HL-60 (cell line): Measurements from ENCODE around the gene SPACA5.
"Not testable (repeated sequence)": the region's sequence is repeated elsewhere in the genome, so short reads cannot be mapped to it uniquely, and the experiment has no call there.

ENCODE experiments used
- DNase-seq, 2 experiments: peaks; one replicate each; pipeline ENCODE4 v3.0.0-alpha.2; 2010 to 2020; ENCODE audit warnings: low read depth in 1 of 2, low spot score in 1 of 2
- H3K27ac ChIP-seq: fragments of 250-450 bp; sonication (Bioruptor Pico); replicated peaks from 2 replicates; pipeline ENCODE4 v1.5.1; 2020; ENCODE audit warnings: mild to moderate bottlenecking, moderate library complexity
- H3K27me3 ChIP-seq: fragments of 250-450 bp; sonication (Bioruptor Pico); 2 replicates; pipeline ENCODE4 v1.5.1; 2021; ENCODE audit warnings: mild to moderate bottlenecking, moderate library complexity; ENCODE audit not compliant: insufficient read depth, poor library complexity, severe bottlenecking
- H3K4me3 ChIP-seq: replicated peaks from 2 replicates; pipeline ENCODE4 v1.5.1; 2011; ENCODE audit warnings: mild to moderate bottlenecking, control low read depth, low read length; ENCODE audit not compliant: insufficient read depth
- GABPA ChIP-seq: IDR thresholded peaks from 2 replicates; pipeline ENCODE4 v1.6.1; 2012; ENCODE audit warnings: low read depth
- POLR2AphosphoS5 ChIP-seq: IDR thresholded peaks from 2 replicates; pipeline ENCODE4 v1.6.1; 2012; ENCODE audit warnings: low read depth
- SPI1 ChIP-seq: IDR thresholded peaks from 2 replicates; pipeline ENCODE4 v1.6.1; 2012; ENCODE audit warnings: low read depth, mild to moderate bottlenecking, borderline replicate concordance
- TF ChIP-seq, protein P1 (sequence below): IDR thresholded peaks from one replicate; pipeline ENCODE4 v1.5.1; 2011; ENCODE audit warnings: low read length, control low read depth, inconsistent platforms; ENCODE audit not compliant: insufficient read depth
- TF ChIP-seq, protein P2 (sequence below): IDR thresholded peaks from 2 replicates; pipeline ENCODE4 v1.6.1; 2012; ENCODE audit warnings: low read depth; ENCODE audit not compliant: insufficient replicate concordance

The SPACA5 gene

DNA sequence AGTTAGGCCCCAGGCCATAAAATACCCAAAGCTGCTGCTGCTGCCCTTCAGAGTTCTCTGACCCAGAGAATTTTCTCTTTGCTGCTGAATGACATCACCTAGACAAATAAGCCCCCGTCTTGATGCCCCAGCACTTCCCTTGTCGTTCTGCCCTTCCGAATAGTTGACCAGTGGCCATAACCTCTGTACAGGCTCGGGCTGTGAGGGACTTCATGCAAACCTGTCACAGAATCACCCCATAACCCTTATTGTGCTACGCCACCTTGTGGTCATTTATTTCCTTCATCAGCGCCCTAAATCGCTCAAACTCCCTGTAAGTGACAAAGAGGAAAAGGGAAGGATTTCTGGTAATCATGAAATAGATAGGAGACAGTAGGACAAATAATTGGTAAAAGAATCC is 18.8 kb downstream of the SPACA5 start:
- Histone ChIP-seq H3K27ac (no peak overlapping the region), H3K4me3 (no peak overlapping the region), H3K27me3 (no peaks in the 10 kb centered on the region)
- TF ChIP-seq, protein P1, sequence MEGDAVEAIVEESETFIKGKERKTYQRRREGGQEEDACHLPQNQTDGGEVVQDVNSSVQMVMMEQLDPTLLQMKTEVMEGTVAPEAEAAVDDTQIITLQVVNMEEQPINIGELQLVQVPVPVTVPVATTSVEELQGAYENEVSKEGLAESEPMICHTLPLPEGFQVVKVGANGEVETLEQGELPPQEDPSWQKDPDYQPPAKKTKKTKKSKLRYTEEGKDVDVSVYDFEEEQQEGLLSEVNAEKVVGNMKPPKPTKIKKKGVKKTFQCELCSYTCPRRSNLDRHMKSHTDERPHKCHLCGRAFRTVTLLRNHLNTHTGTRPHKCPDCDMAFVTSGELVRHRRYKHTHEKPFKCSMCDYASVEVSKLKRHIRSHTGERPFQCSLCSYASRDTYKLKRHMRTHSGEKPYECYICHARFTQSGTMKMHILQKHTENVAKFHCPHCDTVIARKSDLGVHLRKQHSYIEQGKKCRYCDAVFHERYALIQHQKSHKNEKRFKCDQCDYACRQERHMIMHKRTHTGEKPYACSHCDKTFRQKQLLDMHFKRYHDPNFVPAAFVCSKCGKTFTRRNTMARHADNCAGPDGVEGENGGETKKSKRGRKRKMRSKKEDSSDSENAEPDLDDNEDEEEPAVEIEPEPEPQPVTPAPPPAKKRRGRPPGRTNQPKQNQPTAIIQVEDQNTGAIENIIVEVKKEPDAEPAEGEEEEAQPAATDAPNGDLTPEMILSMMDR, result no peak
- TF ChIP-seq SPI1 (no peak), POLR2AphosphoS5 (no peak), GABPA (no peak)
- TF ChIP-seq, protein P2, sequence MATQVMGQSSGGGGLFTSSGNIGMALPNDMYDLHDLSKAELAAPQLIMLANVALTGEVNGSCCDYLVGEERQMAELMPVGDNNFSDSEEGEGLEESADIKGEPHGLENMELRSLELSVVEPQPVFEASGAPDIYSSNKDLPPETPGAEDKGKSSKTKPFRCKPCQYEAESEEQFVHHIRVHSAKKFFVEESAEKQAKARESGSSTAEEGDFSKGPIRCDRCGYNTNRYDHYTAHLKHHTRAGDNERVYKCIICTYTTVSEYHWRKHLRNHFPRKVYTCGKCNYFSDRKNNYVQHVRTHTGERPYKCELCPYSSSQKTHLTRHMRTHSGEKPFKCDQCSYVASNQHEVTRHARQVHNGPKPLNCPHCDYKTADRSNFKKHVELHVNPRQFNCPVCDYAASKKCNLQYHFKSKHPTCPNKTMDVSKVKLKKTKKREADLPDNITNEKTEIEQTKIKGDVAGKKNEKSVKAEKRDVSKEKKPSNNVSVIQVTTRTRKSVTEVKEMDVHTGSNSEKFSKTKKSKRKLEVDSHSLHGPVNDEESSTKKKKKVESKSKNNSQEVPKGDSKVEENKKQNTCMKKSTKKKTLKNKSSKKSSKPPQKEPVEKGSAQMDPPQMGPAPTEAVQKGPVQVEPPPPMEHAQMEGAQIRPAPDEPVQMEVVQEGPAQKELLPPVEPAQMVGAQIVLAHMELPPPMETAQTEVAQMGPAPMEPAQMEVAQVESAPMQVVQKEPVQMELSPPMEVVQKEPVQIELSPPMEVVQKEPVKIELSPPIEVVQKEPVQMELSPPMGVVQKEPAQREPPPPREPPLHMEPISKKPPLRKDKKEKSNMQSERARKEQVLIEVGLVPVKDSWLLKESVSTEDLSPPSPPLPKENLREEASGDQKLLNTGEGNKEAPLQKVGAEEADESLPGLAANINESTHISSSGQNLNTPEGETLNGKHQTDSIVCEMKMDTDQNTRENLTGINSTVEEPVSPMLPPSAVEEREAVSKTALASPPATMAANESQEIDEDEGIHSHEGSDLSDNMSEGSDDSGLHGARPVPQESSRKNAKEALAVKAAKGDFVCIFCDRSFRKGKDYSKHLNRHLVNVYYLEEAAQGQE, result no peak
- peak in 1 of 2 experiments; percentile 60 for DNase-seq

DNA sequence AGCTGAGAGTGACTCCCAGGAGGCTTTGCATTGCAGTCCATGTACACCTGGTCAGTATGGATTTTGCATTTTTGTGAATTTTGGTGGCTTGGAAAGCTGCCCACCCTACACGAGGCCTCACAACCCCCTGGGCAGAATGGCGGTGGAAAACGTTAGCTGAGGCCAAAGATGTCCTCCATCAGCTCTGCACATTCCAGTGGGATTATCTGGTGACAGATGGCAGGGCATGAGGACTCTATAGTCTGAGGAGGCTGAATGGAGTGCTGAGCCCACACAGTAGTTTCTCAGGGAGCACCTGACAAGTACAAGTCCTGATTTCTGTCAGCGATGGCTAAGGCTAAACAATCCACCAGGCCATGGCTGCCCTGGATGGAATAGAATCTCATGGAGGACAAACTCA is 20.8 kb downstream of the SPACA5 start:
- H3K27me3 ChIP-seq, H3K27ac ChIP-seq, H3K4me3 ChIP-seq, DNase-seq: not testable (repeated sequence)

DNA sequence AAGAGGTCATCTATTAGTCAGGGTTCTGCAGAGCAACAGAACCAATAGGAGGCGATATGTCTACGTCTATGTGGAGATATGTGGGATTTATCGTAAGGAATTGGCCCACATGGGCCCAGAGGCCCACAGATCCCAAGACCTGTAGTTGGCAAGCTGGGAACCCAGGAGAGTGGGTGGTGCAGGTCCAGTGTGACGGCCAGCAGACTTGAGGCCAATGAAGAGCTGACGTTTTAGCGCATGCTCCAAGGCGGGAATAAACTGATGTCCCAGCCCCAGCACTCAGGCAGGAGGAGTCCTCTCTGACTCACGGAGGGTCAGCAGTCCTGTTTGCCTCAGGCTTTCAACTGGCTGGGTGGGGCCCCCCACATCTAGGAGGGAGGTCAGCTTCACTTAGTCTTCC is 21.3 kb downstream of the SPACA5 start:
- Histone ChIP-seq H3K4me3 (no peak overlapping the region), H3K27ac (no peak overlapping the region), H3K27me3 (no peaks in the 10 kb centered on the region)
- DNase-seq, result no peak
- TF ChIP-seq, protein P1, result no peak

DNA sequence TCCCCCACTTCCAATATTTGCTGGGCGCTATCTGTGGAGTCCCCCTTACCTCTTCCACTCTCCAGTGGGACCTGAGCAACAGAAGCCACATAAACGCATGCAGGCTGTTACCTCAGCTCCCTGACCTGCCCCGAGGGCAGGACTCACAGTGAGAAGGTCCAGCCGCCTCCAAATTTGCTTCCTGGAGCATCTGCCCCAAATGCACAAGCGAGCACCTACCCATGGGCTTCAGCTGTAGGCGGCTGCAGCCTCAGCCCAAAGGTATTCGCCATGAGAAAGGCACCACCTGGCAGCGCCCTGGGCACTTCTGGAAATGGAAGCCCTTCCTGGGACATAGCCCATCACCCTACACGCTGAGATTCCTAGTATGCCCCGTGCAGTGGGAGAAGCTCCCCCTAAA is 23.4 kb downstream of the SPACA5 start:
- Histone ChIP-seq H3K27me3 (no peaks in the 10 kb centered on the region), H3K4me3 (no peak overlapping the region), H3K27ac (no peak overlapping the region)
- TF ChIP-seq, protein P1, result no peak
- TF ChIP-seq, protein P2, result no peak
- no peak for TF ChIP-seq POLR2AphosphoS5
- TF ChIP-seq GABPA, result no peak
- no peak for TF ChIP-seq SPI1
- no peak for DNase-seq

DNA sequence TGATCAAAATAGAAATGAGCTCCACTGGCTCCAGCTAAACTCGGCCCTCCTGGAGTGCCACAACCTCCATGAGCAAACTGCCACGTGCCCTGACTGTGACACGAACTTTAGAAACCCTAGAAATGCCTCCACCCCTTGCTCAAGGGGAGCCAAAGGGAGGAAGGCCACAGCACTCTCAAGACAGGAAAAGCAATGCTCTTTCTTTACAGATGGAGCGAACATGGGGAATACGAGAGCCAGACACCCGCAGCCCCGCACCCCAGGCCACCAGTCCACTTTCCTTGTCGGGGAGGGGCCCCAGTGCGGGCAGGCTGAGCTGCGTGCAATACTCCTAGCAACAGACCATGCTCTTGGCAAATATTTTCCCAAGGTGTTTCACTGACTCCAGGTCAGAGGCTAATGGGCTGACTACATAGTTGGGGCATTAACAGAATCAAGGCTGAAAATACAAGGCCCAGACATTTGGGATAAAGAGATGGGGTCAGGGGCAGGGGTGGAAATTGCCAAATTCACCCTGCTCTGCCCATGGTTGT is 23.9 kb downstream of the SPACA5 start:
- not testable (repeated sequence) for H3K27ac ChIP-seq, H3K27me3 ChIP-seq, DNase-seq, H3K4me3 ChIP-seq
